ENCODE results near the gene TMEM109.

Gene TMEM109

DNA sequence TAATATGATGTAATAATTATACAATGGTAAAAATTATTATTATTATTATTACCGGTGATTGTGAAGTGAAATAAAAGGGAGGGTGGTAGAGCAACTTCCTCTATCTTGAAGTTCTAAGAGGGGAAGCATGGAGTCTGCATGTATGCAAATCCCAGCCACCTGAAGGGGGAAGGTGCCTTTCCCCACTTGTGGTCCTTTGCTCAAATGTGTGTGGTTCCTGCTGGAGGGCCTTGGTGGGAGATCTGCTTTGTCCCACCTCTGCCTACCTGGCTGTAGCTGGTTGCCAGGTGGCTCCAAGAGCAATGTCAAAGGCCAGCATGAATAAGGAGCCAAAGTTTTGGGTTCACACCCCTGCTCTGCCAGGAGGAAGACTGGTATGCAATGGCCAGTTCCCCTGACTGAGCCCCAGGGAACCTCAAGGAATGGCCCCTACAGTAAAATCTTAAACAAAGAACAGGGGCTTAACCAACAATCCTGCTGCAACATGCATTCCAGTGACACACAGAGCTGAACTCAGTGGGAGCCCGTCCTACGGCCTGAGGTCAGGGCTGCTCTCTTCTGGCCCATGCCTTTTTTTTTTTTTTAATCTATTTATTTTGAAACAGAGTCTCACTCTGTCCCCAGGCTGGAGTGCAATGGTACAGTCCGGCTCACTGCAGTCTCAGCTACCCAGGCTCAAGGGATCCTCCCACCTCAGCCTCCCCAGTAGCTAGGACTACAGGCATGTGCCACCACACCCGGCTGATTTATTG, 18.8 kb downstream of the TMEM109 start:
- TF ChIP-seq, protein P1, sequence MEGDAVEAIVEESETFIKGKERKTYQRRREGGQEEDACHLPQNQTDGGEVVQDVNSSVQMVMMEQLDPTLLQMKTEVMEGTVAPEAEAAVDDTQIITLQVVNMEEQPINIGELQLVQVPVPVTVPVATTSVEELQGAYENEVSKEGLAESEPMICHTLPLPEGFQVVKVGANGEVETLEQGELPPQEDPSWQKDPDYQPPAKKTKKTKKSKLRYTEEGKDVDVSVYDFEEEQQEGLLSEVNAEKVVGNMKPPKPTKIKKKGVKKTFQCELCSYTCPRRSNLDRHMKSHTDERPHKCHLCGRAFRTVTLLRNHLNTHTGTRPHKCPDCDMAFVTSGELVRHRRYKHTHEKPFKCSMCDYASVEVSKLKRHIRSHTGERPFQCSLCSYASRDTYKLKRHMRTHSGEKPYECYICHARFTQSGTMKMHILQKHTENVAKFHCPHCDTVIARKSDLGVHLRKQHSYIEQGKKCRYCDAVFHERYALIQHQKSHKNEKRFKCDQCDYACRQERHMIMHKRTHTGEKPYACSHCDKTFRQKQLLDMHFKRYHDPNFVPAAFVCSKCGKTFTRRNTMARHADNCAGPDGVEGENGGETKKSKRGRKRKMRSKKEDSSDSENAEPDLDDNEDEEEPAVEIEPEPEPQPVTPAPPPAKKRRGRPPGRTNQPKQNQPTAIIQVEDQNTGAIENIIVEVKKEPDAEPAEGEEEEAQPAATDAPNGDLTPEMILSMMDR (IDR thresholded peaks at IDR 0.05; ENCODE audit: insufficient read depth, low read depth, low read length, missing control alignments) = no peak
- DNase-seq (ENCODE audit: low read depth) = no peak
- H3K4me3 ChIP-seq (ENCODE audit: low read length) = no peak overlapping the region

DNA sequence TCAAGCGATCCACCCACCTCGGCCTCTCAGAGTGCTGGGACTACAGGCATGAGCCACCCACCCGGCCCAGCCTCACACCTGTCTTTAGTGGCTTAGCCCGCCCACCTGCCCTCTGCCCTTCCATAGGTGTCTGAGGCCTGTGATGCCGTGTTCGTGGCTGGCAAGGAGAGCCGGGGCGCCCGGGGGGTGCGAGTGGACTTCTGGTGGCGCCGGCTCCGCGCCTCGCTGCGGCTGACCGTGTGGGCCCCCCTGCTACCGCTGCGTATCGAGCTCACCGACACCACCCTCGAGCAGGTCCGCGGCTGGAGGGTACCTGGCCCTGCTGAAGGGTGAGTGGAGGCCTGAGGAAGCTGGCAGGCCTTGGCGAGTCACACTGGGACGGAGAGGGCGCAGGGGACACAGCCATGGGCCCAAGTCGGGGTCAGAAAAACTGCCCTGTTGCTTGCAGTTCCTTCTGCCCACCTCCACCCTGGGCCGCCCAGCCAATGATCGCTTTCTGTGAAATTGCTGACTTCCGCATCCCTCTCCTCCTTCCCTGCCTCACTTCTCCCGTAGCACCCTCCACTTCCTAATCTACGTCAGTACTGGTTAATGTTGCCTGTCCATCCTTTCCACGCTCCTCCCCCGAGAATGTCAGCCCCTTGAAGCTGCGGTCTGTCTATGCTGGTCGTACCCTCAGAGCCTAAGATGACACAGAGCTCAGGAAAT, 19.6 kb downstream of the TMEM109 start:
- no peak overlapping the region for H3K4me3 ChIP-seq (ENCODE audit: low read length)
- no peak for DNase-seq (ENCODE audit: low read depth)
- TF ChIP-seq, protein P1 (IDR thresholded peaks at IDR 0.05; ENCODE audit: insufficient read depth, low read depth, low read length, missing control alignments) = no peak

DNA sequence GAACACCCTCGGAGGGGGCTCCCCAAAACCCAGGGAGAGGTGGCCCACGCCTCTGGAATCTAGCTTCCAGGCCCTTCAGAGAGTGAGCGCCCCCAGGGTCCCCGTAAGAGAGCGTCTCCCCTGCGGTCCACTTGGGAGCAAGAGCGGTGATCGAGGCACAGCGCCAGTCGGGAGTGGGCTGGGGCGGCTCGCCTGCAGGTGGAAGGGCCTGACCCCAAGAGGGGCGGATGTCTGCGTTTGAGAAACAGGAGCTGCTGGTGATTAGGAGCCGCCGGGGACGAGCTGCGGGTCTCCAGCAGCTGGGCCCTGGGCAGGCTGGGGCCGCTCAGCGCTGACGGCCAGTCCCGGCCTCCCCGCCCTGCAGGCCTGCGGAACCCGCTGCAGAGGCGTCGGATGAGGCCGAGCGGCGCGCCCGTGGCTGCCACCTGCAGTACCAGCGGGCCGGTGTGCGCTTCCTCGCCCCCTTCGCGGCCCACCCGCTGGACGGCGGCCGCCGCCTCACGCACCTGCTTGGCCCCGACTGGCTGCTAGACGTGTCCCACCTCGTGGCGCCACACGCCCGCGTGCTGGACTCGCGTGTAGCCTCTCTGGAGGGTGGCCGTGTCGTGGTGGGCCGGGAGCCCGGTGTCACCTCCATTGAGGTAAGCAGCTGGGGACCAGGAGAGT, 20.3 kb downstream of the TMEM109 start:
- TF ChIP-seq, protein P1 (IDR thresholded peaks at IDR 0.05; ENCODE audit: insufficient read depth, low read depth, low read length, missing control alignments) = no peak
- no peak overlapping the region for H3K4me3 ChIP-seq (ENCODE audit: low read length)
- DNase-seq (ENCODE audit: low read depth) = no peak

DNA sequence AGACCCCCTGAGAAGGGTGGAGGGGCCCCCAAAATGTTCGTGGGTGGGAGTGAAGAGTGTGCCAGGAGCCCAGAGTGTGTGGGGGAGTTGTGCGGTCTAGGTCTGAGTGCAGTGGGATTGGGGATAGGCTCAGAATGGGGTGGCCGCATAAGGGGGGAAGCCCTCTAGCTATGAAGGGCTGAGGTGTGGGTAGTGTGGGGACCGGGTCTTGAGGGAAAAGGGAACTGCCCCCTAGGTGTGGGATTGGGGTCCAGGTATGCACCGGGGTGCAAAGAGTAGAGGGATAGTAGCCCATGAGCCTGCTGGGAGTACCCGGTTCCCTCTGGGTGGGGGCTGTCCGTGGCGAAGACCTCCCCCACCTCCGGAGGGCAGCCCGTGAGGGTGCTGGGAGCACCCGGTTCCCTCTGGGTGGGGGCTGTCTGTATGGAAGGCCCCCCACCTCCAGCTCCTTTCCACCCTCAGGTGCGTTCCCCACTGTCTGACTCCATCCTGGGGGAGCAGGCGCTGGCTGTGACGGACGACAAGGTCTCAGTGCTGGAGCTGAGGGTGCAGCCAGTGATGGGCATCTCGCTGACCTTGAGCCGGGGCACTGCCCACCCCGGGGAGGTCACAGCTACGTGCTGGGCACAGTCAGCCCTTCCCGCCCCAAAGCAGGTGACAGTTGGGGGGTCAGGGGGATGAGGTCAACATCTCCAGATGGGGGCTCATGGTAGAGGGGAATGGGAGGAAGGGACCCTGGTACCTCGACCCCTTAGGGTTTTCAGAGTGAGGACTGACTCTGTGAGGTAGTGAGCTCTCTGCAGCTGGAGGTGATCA, 21.0 kb downstream of the TMEM109 start:
- DNase-seq (ENCODE audit: low read depth) = no peak
- H3K4me3 ChIP-seq (ENCODE audit: low read length) = no peak overlapping the region
- TF ChIP-seq, protein P1 (IDR thresholded peaks at IDR 0.05; ENCODE audit: insufficient read depth, low read depth, low read length, missing control alignments) = no peak

DNA sequence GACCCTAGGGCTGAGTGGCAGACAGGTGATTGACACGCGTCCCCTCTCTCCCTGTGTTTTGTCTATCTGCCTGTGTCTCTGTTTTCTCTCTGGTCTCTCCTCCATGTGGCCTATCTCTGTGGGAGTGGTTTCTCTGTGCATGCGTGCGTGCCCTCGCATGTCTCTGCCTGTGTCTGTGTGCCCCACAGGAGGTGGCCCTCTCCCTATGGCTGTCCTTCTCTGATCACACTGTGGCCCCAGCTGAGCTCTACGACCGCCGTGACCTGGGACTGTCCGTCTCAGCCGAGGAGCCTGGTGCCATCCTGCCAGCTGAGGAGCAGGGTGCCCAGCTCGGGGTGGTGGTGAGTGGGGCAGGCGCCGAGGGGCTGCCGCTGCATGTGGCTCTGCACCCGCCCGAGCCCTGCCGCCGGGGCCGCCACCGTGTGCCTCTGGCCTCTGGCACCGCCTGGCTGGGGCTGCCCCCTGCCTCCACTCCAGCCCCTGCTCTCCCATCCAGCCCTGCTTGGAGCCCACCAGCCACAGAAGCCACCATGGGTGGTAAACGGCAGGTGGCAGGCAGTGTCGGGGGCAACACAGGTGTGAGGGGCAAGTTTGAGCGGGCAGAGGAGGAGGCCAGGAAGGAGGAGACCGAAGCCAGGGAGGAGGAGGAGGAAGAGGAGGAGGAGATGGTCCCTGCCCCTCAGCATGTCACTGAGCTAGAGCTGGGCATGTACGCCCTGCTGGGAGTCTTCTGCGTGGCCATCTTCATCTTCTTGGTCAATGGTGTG, 21.9 kb downstream of the TMEM109 start:
- TF ChIP-seq, protein P1 (IDR thresholded peaks at IDR 0.05; ENCODE audit: insufficient read depth, low read depth, low read length, missing control alignments) = no peak
- H3K4me3 ChIP-seq (ENCODE audit: low read length) = no peak overlapping the region
- DNase-seq (ENCODE audit: low read depth) = peak; percentile 45
